T47D (cell line): ENCODE measurements around the gene MBOAT1.
"Not testable (repeated sequence)": the region's sequence is repeated elsewhere in the genome, so short reads cannot be mapped to it uniquely, and the experiment has no call there.

ENCODE experiments used
- DNase-seq, 2 experiments: peaks; one replicate each; pipeline versions ENCODE4 v3.0.0 to v3.0.0-alpha.2; 2011 to 2012; ENCODE audit warnings: low read depth in 1 of 2, low spot score in 1 of 2
- JUND ChIP-seq: IDR thresholded peaks from 2 replicates; pipeline ENCODE4 v1.6.1; 2012; ENCODE audit warnings: low read depth
- in situ Hi-C: cut with HindIII; loops from 2 replicates; pipeline ENCODE4 v1.10.0; 2016; ENCODE audit warnings: low sequenced_read_pairs, low pct_unique_long_range_greater_than_20kb

Gene MBOAT1

GRCh38 chr6:20147469-20147868 is 64.8 kb downstream of the MBOAT1 start:
- in situ Hi-C loops, result no loop called here
- DNase-seq, result no peak
- no peak for TF ChIP-seq JUND

- DNase-seq, in situ Hi-C loops: not testable (repeated sequence)
These were observed 65.4 kb downstream of the MBOAT1 start for GRCh38 chr6:20146831-20147230.

DNA sequence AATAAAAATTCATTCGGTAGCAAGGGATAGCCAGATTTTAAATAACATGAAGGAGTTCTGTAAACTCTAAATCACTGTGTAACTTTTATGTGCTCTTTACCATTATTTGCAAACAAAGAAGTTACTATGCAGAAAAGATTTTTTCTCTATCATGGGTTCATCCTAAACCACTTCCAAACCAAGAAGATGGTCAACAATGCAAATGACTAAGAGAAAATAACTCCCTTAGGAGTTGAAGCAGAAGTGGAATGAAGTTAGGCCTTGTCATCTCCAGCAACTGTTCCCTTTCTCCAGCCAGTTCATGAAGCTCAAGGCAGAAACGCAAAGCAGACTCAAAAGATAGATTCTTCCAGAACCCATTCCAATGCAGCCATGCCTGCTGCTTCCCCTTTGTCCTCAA is 66.0 kb downstream of the MBOAT1 start:
- in situ Hi-C loops, result no loop called here
- no peak for TF ChIP-seq JUND
- DNase-seq, result no peak

DNA sequence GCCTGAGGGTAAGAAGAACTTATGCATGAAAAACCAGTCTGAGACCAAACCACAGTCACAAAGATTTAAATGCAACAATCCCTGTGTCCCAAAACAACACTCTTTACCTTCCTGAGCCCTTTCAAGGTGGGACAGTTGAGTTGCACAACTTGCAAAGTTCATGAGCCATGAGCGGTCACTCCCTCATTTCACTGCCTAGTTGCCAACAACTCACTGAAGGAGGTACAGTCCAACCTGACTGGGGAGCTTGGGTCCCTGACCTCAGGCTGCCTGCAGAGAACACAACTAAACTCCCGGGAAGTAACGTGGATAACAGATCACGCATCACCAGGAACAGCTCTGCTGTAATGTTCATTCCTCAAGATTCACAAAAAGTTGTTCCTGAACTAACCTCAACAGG is 69.4 kb downstream of the MBOAT1 start:
- TF ChIP-seq JUND, result no peak
- in situ Hi-C loops, result no loop called here
- no peak for DNase-seq

GRCh38 chr6:20141931-20142330 is 70.3 kb downstream of the MBOAT1 start:
- DNase-seq, result no peak
- in situ Hi-C loops, result no loop called here
- TF ChIP-seq JUND, result no peak

- in situ Hi-C loops, DNase-seq: not testable (repeated sequence)
These were observed 72.9 kb downstream of the MBOAT1 start for GRCh38 chr6:20139127-20139963.

GRCh38 chr6:20137837-20138236 is 74.4 kb downstream of the MBOAT1 start:
- no peak for DNase-seq
- no peak for TF ChIP-seq JUND
- in situ Hi-C loops, result no loop called here

- DNase-seq, result no peak
- no peak for TF ChIP-seq JUND
These were observed 75.0 kb downstream of the MBOAT1 start for GRCh38 chr6:20137240-20137639.

GRCh38 chr6:20135677-20136268 is 76.5 kb downstream of the MBOAT1 start:
- TF ChIP-seq JUND, result no peak
- in situ Hi-C loops, result no loop called here
- DNase-seq, result no peak

More at GRCh38 chr6:20137240-20137639, 75.0 kb downstream of the MBOAT1 start:
- in situ Hi-C loops, result no loop called here

DNA sequence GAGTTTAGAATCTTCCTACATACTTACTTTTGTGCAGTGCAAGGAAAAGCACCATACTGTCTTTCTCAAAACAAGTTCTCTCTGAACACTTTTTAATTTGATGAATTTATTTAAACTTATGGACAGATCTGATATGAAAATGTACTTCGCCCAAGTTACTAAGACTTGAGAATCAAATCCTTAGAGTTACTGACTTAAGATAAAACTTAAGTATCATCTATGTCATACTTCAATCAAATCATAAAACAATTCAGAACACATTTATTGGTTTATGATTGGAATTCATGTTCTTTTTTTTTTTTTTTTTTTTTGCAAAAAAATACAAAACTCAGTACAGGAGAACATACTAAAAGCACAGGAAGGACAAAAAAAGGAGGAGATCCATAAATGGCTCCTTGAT is 77.7 kb downstream of the MBOAT1 start:
- in situ Hi-C loops, result no loop called here
- no peak for DNase-seq
- TF ChIP-seq JUND, result no peak

DNA sequence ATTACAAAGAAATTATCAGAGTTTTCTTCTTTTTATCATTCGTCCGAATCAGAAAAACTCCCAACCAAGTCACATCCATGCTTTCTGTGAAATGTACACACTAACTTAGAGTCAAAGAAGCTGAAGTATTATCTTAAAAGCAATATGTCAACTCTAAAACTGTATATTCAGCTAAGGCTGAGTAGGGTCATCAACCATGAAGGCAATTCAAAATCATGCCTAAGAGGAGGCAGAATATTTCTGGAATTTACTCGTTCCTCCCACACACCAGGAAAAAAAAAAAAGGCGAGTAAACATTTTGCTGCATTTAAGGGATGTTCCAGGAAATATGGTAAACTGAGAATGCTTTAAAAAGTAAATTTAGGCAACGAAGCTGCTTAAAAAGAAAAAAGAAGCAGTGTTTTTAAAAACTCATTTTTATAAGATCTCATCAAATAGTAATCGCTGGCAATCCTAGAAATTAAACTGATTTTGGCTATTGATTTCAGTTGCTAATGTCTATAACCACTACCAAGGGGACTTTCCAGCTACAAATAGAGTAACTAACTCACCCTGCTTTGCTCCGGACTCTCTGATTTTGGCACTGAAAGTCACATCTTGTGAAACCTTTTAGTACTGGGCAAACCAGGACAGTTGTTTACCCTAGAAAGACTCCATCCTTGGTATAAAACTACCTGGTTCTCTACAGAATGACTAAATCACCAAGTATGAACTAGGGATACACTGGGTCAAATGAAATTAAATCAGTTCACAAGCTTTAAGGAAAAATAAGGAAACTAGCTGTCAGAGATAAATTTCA is 82.8 kb downstream of the MBOAT1 start:
- TF ChIP-seq JUND, result no peak
- DNase-seq, result no peak
- in situ Hi-C loops, result no loop called here

- TF ChIP-seq JUND, result no peak
- in situ Hi-C loops, result no loop called here
- DNase-seq, result no peak
These were observed 84.3 kb downstream of the MBOAT1 start for GRCh38 chr6:20128018-20128417.
